Uterus (tissue), 4 donors: ENCODE measurements around the gene ASF1B. TPM values are rescaled to one million over a fixed set of nuclear protein-coding genes. Genes with fewer than 3 reads are reported as not detected.

Experiments
- DNase-seq, 2 donors: peaks; one replicate each; pipeline ENCODE4 v3.0.0-alpha.2; 2019 to 2020
- H3K27ac ChIP-seq, 2 donors: fragments of 200-600 bp; sonication (generic); 1 replicate in 1 of 2; 2 replicates in 1 of 2; pipeline ENCODE4 v1.5.1; 2016 to 2018
- H3K27me3 ChIP-seq, 2 donors: fragments of 200-600 bp; sonication (generic); one replicate each; pipeline ENCODE4 v1.5.1; 2018 to 2019; ENCODE audit warnings: control low read depth in 1 of 2
- H3K36me3 ChIP-seq, 2 donors: fragments of 200-600 bp; sonication (generic); one replicate each; pipeline ENCODE4 v1.5.1; 2019; ENCODE audit warnings: control low read depth in 1 of 2
- H3K4me1 ChIP-seq, 2 donors: fragments of 200-600 bp; sonication (generic); one replicate each; pipeline ENCODE4 v1.5.1; 2018 to 2019; ENCODE audit warnings: control low read depth in 1 of 2
- H3K4me3 ChIP-seq, 2 donors: fragments of 200-600 bp; sonication (generic); 1 replicate in 1 of 2; 2 replicates in 1 of 2; pipeline ENCODE4 v1.5.1; 2018 to 2019; ENCODE audit warnings: mild to moderate bottlenecking in 1 of 2
- H3K9me3 ChIP-seq, 2 donors: fragments of 200-600 bp; sonication (generic); one replicate each; pipeline ENCODE4 v1.5.1; 2019; ENCODE audit warnings: control low read depth in 1 of 2
- POLR2A ChIP-seq, 2 donors: fragments of 450-650 bp; IDR thresholded peaks; one replicate each; pipeline ENCODE4 v1.6.1; 2016; ENCODE audit warnings: antibody characterized with exemption in 2 of 2, mild to moderate bottlenecking in 1 of 2, moderate library complexity in 1 of 2
- intact Hi-C: fragments of 100-400 bp; cut with DNase I; formaldehyde crosslinking; loops from one replicate; pipeline ENCODE4 v1.15.1; 2023; ENCODE audit warnings: low total_unique reads
- total RNA-seq, 4 donors: library from RNA; depleted of rRNA in 3 of 4; stranded (reverse); fragments of >200 nt in 3 of 4; gene quantifications; one replicate each; pipeline versions ENCODE4 v1.1.0 to v1.2.4, GENCODE V29; 2014 to 2023
- TF ChIP-seq, protein P1 (sequence below), 4 experiments: fragments of 200-600 bp in 2 of 4; fragments of 450-650 bp in 2 of 4; sonication (generic) in 2 of 4; IDR thresholded peaks; one replicate each; pipeline ENCODE4 v1.5.1; 2016 to 2019; ENCODE audit warnings: antibody characterized with exemption in 4 of 4, mild to moderate bottlenecking in 2 of 4, moderate library complexity in 1 of 4
- donor health status: DM: yes; HTN: yes; CAD: no.

ASF1B gene
- total RNA-seq, 4 donors from 2014 or later: 16.7 TPM; not detected in 3

DNA sequence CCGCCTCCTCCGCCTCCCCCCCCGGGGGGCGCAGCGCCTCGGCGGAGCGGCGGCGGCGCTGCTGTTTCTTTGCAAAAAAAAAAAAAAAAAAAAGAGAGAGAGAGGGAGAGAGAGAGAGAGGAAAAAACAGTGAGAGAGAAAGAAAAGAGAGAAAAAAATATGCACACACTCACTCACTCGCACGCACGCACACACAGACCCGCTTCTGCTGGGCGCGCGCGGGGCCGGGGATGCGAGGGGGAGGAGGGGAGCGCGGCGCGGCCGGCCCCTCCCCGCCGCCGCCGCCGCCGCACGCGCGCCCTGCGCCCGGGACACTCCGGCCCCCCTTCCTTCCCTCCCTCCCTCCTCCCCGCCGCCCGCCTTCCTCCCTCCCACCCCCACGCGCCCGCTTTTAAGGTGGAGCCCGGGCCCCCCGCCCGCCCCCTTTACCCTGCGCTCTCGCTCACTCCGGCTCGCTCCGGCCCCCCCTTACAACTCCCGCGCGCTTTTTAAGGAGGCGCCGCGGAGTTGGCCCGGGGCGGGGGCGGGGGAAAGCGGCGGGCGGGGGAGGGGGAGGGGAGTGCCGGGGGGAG, 45.8 kb downstream of the ASF1B start, which contains the start of gene SAMD1:
Gene SAMD1, minus strand, starts transcription at position 243 of the 572 bp plus-strand sequence.
- Histone ChIP-seq H3K4me3 (peak within 1 kb of the TSS; percentile 50 to 81), H3K27me3 (no peaks in the 10 kb centered on the region), H3K4me1 (no peaks in the 10 kb centered on the region), H3K36me3 (no peaks in the 10 kb centered on the region), H3K27ac (peak within 1 kb of the TSS; percentile 90 to 91), H3K9me3 (peaks cover 0 to 3% of the 10 kb centered on the region in 2 donors)
- DNase-seq: peak; percentile 88 to 96
- no peak for TF ChIP-seq POLR2A (IDR thresholded peaks at IDR 0.05)
- TF ChIP-seq, protein P1, sequence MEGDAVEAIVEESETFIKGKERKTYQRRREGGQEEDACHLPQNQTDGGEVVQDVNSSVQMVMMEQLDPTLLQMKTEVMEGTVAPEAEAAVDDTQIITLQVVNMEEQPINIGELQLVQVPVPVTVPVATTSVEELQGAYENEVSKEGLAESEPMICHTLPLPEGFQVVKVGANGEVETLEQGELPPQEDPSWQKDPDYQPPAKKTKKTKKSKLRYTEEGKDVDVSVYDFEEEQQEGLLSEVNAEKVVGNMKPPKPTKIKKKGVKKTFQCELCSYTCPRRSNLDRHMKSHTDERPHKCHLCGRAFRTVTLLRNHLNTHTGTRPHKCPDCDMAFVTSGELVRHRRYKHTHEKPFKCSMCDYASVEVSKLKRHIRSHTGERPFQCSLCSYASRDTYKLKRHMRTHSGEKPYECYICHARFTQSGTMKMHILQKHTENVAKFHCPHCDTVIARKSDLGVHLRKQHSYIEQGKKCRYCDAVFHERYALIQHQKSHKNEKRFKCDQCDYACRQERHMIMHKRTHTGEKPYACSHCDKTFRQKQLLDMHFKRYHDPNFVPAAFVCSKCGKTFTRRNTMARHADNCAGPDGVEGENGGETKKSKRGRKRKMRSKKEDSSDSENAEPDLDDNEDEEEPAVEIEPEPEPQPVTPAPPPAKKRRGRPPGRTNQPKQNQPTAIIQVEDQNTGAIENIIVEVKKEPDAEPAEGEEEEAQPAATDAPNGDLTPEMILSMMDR (IDR thresholded peaks at IDR 0.05): no peak
- intact Hi-C loops: no loop called here

DNA sequence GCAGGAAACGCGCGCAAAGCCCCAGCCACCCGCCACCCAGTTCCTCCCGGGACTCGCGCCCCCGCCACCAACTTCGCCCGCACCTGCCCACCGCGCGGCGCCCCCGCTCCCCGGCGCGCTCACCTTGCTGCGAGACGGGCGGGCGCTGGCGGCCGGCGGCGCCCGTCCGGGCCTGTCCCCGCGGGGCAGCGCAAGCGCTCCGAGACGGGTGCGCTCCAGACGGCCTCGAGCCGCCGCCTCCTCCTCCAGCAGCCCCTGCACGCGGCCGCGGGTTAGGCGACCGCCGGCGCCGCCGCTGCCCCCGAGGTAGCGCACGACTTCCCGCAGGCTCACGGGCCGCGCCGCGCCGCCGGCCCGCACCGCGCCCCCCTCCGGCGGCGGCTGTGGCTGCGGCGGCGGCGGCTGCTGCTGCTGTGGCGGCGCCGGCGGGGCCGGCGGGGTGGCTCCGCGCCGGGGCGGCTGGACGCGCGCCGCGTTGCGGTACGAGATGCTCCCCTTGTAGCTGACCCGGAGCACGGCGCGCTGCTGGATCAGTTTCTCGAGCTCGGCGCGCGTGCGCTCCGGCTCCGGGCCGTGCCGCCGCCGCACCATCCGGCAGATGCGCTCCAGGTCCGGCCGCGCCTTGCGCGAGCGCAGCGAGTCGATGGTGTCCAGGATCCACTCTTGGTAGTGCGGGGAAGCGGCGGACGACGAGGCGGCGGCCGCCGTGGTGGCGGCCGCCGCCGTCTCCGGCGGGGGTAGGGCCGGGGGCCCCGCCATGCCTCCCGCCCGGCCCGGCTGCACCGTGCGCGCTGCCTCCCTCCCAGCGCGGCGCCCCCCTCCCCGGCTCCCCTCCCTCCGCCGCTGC, 46.5 kb downstream of the ASF1B start:
- Histone ChIP-seq H3K36me3 (no peaks in the 10 kb centered on the region), H3K9me3 (peaks cover 0 to 3% of the 10 kb centered on the region in 2 donors), H3K27me3 (no peaks in the 10 kb centered on the region), H3K27ac (peak overlapping the region; percentile 90 to 91), H3K4me3 (peak overlapping the region; percentile 50 to 81), H3K4me1 (no peaks in the 10 kb centered on the region)
- TF ChIP-seq POLR2A (IDR thresholded peaks at IDR 0.05): no peak
- TF ChIP-seq, protein P1 (IDR thresholded peaks at IDR 0.05): peak in 2 of 4 experiments; percentile 36 to 38
- intact Hi-C loops: no loop called here
- peak in 1 of 2 donors; percentile 53 for DNase-seq

DNA sequence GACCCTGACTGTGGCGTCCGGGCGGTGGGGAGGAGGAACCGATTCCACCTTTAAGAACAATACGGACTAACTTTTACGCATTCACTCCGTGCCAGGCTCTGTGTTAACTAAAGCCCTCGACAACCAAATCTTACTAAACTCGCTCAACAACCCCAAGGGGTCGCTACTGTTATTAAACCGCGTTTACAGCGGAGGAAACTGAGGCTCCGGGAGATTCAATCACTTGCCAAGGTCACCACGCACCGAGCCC, 47.1 kb downstream of the ASF1B start:
- intact Hi-C loops: no loop called here
- Histone ChIP-seq H3K36me3 (no peaks in the 10 kb centered on the region), H3K4me3 (peak overlapping the region; percentile 9 to 32), H3K4me1 (no peaks in the 10 kb centered on the region), H3K27ac (peak overlapping the region in 1 of 2 donors; percentile 91), H3K27me3 (no peaks in the 10 kb centered on the region), H3K9me3 (peaks cover 0 to 3% of the 10 kb centered on the region in 2 donors)
- TF ChIP-seq, protein P1 (IDR thresholded peaks at IDR 0.05): no peak
- no peak for TF ChIP-seq POLR2A (IDR thresholded peaks at IDR 0.05)
- no peak for DNase-seq

DNA sequence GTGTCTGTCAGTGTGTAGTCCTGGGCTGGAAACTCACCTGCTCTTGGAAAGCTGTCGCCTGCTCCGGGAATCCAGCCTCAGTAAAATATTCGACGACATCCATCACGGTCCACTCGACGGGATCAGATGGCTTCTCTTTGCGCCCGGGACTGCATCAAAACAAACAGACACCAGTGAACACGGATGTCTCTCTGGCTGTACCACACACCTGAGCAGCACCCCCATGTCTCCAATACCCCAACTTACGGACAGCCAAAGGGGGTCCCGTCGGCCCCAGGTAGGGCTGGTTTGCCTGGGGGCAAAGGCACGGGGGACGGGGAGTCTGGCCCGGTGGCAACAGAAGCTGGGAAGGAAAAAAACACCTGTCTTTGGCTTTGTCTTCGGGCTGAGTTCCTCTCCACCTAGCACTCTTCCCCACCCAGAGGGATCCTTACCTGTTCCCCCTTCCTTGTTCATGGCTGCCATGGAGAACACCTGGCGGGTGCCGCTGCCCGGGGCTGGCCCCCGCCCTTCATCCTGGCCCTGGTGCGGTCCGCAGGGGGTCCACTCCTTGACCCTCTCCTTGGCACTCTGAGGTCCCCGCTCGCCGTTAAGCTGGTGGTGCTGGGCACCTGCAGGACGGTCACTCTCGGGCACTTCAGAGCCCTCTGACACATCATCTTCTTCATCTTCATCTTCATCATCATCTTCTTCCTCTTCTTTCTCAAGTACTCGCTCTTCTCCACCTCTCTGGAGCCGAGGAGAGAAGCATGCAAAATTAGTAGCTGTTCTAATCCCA, 47.6 kb downstream of the ASF1B start:
- H3K36me3 ChIP-seq: no peaks in the 10 kb centered on the region
- no peaks in the 10 kb centered on the region for H3K4me1 ChIP-seq
- no peak for DNase-seq
- TF ChIP-seq, protein P1 (IDR thresholded peaks at IDR 0.05): no peak
- no peak for TF ChIP-seq POLR2A (IDR thresholded peaks at IDR 0.05)
- peaks cover 0 to 3% of the 10 kb centered on the region in 2 donors for H3K9me3 ChIP-seq
- H3K27ac ChIP-seq: no peak overlapping the region
- intact Hi-C loops: no loop called here
- peak overlapping the region in 1 of 2 donors; percentile 32 for H3K4me3 ChIP-seq
- no peaks in the 10 kb centered on the region for H3K27me3 ChIP-seq
